GM12892 (cell line): Measurements from ENCODE around the gene SLCO1C1.
"Not testable (repeated sequence)": the region's sequence is repeated elsewhere in the genome, so short reads cannot be mapped to it uniquely, and the experiment has no call there.

ENCODE experiments used
- POLR2A ChIP-seq: IDR thresholded peaks from 2 replicates; pipeline ENCODE4 v1.6.1; 2011; ENCODE audit warnings: low read depth, low read length, control low read depth
- POLR2AphosphoS5 ChIP-seq: IDR thresholded peaks from 2 replicates; pipeline ENCODE4 v1.6.1; 2011; ENCODE audit warnings: low read depth, low read length, control low read depth

DNA sequence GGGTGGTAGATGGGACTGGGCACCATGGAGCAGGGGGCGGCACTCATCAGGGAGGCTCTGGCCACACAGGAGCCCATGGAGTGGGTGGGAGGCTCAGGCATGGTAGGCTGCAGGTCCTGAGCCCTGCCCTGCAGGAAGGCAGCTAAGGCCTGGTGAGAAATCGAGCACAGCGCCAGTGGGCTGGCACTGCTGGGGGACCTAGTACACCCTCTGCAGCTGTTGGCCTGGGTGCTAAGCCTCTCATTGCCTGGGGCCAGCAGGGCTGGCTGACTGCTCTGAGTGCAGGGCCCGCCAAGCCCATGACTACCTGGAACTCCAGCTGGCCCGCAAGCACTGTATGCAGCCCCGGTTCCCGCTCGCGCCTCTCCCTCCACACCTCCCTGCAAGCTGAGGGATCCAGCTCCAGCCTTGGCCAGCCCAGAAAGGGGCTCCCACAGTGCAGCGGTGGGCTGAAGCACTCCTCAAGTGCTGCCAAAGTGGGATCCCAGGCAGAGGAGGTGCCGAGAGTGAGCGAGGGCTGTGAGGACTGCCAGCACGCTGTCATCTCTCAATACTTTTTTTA lies 88.7 kb downstream of the SLCO1C1 start:
- not testable (repeated sequence) for TF ChIP-seq POLR2A, POLR2AphosphoS5
